ENCODE results near the gene PAPPA.

PAPPA gene
- total RNA-seq = 0 to 0.20 (median 0.02) reads per million in 18 experiments

- no peak for DNase-seq
These were observed at the start of gene PAPPA for GRCh38 chr9:116153765-116154333. Gene PAPPA (plus strand): TSS chr9:116153791. CDS start chr9:116154173, 382 bp downstream.

- DNase-seq = no peak
These were observed 49.4 kb upstream of the PAPPA start for GRCh38 chr9:116103976-116104820.

GRCh38 chr9:116112236-116112635 lies 41.4 kb upstream of the PAPPA start:
- no peak for DNase-seq

GRCh38 chr9:116115761-116116353 lies 37.7 kb upstream of the PAPPA start:
- DNase-seq = no peak

GRCh38 chr9:116116393-116116792 lies 37.2 kb upstream of the PAPPA start:
- DNase-seq = no peak

- DNase-seq = no peak
These were observed 30.4 kb upstream of the PAPPA start for GRCh38 chr9:116123171-116123570.

GRCh38 chr9:116124472-116125040 lies 29.0 kb upstream of the PAPPA start:
- no peak for DNase-seq

GRCh38 chr9:116133163-116133562 lies 20.4 kb upstream of the PAPPA start:
- DNase-seq = no peak

- no peak for DNase-seq
These were observed 18.6 kb upstream of the PAPPA start for GRCh38 chr9:116134975-116135374.

GRCh38 chr9:116137010-116137409 lies 16.6 kb upstream of the PAPPA start:
- DNase-seq = no peak

GRCh38 chr9:116137581-116137980 lies 16.0 kb upstream of the PAPPA start:
- no peak for DNase-seq

GRCh38 chr9:116141864-116142561 lies 11.6 kb upstream of the PAPPA start:
- no peak for DNase-seq

GRCh38 chr9:116142706-116143492 lies 10.7 kb upstream of the PAPPA start:
- DNase-seq = no peak

GRCh38 chr9:116144038-116144437 lies 9.6 kb upstream of the PAPPA start:
- DNase-seq = no peak

GRCh38 chr9:116144555-116144954 lies 9.0 kb upstream of the PAPPA start:
- DNase-seq = no peak

- DNase-seq = no peak
These were observed 8.6 kb upstream of the PAPPA start for GRCh38 chr9:116145036-116145435.

GRCh38 chr9:116147821-116148220 lies 5.8 kb upstream of the PAPPA start:
- DNase-seq = no peak

GRCh38 chr9:116149844-116150243 lies 3.7 kb upstream of the PAPPA start:
- no peak for DNase-seq

- DNase-seq = no peak
These were observed 2.4 kb upstream of the PAPPA start for GRCh38 chr9:116151199-116151598.

- DNase-seq = no peak
These were observed 1.6 kb upstream of the PAPPA start for GRCh38 chr9:116151966-116152381.

GRCh38 chr9:116152390-116152789 lies 1.2 kb upstream of the PAPPA start:
- peak in 1 of 2 donors; percentile 3 for DNase-seq

Measured in inflammatory macrophage (primary cell).